ENCODE data around the gene OR8K5. TPM values are rescaled to one million over a fixed set of nuclear protein-coding genes. Genes with fewer than 3 reads are reported as not detected.

Gene OR8K5
- total RNA-seq, 2 donors from 2014 or later: not detected

DNA sequence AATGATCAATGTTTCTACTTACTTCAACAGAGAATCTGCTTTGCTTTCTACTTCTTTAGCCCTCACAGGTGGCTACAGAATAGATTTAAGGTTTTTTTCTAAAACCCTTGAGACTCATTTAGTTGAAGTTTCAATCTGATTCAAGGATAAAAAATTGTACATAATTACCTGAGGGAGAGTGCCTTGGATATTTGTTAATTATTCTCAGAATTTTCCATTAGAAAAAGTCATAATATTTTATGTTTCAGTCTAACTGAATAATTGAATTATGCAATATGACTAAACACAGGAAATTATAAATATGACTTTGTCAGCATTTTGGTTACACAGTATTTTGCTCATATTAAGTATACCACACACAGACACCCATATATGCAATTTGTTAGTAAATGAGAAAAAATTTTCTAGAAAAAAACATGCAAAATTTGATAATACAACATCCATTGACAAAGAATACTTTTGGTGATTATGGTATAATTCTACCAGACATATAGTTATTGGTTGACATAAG, 19.9 kb downstream of the OR8K5 start, which contains the start of gene OR8J3:
TSS of gene OR8J3 (minus strand) at position 51 of the 511 bp plus-strand sequence. CDS start 2,483 bp downstream, outside the sequence.
- Histone ChIP-seq H3K4me3 (no peak within 1 kb of the TSS), H3K4me1 (no peaks in the 10 kb centered on the region), H3K9me3 (no peaks in the 10 kb centered on the region), H3K27ac (no peak within 1 kb of the TSS), H3K27me3 (no peaks in the 10 kb centered on the region), H3K36me3 (no peaks in the 10 kb centered on the region)
- TF ChIP-seq, protein P1, sequence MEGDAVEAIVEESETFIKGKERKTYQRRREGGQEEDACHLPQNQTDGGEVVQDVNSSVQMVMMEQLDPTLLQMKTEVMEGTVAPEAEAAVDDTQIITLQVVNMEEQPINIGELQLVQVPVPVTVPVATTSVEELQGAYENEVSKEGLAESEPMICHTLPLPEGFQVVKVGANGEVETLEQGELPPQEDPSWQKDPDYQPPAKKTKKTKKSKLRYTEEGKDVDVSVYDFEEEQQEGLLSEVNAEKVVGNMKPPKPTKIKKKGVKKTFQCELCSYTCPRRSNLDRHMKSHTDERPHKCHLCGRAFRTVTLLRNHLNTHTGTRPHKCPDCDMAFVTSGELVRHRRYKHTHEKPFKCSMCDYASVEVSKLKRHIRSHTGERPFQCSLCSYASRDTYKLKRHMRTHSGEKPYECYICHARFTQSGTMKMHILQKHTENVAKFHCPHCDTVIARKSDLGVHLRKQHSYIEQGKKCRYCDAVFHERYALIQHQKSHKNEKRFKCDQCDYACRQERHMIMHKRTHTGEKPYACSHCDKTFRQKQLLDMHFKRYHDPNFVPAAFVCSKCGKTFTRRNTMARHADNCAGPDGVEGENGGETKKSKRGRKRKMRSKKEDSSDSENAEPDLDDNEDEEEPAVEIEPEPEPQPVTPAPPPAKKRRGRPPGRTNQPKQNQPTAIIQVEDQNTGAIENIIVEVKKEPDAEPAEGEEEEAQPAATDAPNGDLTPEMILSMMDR (IDR thresholded peaks at IDR 0.05): no peak
- no peak for DNase-seq (ENCODE audit: low spot score)

GRCh38 chr11:56122073-56122472, 38.0 kb downstream of the OR8K5 start, which contains the start of gene OR8H3:
OR8H3 (plus strand) TSS chr11:56122373; CDS start chr11:56122373, 0 bp downstream.
- TF ChIP-seq, protein P1 (IDR thresholded peaks at IDR 0.05): no peak
- Histone ChIP-seq H3K36me3 (no peaks in the 10 kb centered on the region), H3K27me3 (no peaks in the 10 kb centered on the region), H3K27ac (no peak within 1 kb of the TSS), H3K4me3 (no peak within 1 kb of the TSS), H3K9me3 (peaks cover 0 to 1% of the 10 kb centered on the region in 2 donors), H3K4me1 (no peaks in the 10 kb centered on the region)
- no peak for DNase-seq (ENCODE audit: low spot score)

Other genes starting within 250 kb of the OR8K5 start
- not detected for gene OR5W2, start 245.7 kb downstream of the OR8K5 start, total RNA-seq
- not detected for gene OR5I1, start 223.9 kb downstream of the OR8K5 start, total RNA-seq
- gene OR10AG1, start 190.4 kb downstream of the OR8K5 start, total RNA-seq: not detected
- gene OR5F1, start 165.7 kb downstream of the OR8K5 start, total RNA-seq: not detected
- gene OR5AS1, start 132.7 kb downstream of the OR8K5 start, total RNA-seq: not detected
- not detected for gene OR8I2, start 67.0 kb downstream of the OR8K5 start, total RNA-seq
- gene OR8H2, start 56.6 kb downstream of the OR8K5 start, total RNA-seq: not detected
- gene OR8H3, start 37.9 kb downstream of the OR8K5 start, total RNA-seq: not detected
- gene OR8J3, start 20.1 kb downstream of the OR8K5 start, total RNA-seq: not detected
- gene OR5J2, start 16.3 kb upstream of the OR8K5 start, total RNA-seq: not detected
- not detected for gene OR5T2, start 73.9 kb upstream of the OR8K5 start, total RNA-seq
- not detected for gene OR5T3, start 91.9 kb upstream of the OR8K5 start, total RNA-seq
- gene OR5T1, start 113.8 kb upstream of the OR8K5 start, total RNA-seq: not detected
- not detected for gene OR8H1, start 131.9 kb upstream of the OR8K5 start, total RNA-seq
- not detected for gene OR8K3, start 154.8 kb upstream of the OR8K5 start, total RNA-seq
- not detected for gene OR8K1, start 185.7 kb upstream of the OR8K5 start, total RNA-seq
- not detected for gene OR8J1, start 194.0 kb upstream of the OR8K5 start, total RNA-seq
- gene OR8U1, start 215.3 kb upstream of the OR8K5 start, total RNA-seq: not detected